NK-92 treated with Interleukin-12 subunit alpha and Interleukin-12 subunit beta, amount 100 ng/mL, for 24 hours (cell line): ENCODE data around the gene OTUB1.
A peak's percentile ranks its signal among the peaks of the same experiment; 100 is the strongest.
"Not testable (repeated sequence)": the region's sequence is repeated elsewhere in the genome, so short reads cannot be mapped to it uniquely, and the experiment has no call there.

Source experiments
- DNase-seq: peaks from one replicate; lab custom pipeline; 2025; lab: John Stamatoyannopoulos, UW

OTUB1 gene, protein sequence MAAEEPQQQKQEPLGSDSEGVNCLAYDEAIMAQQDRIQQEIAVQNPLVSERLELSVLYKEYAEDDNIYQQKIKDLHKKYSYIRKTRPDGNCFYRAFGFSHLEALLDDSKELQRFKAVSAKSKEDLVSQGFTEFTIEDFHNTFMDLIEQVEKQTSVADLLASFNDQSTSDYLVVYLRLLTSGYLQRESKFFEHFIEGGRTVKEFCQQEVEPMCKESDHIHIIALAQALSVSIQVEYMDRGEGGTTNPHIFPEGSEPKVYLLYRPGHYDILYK

DNA sequence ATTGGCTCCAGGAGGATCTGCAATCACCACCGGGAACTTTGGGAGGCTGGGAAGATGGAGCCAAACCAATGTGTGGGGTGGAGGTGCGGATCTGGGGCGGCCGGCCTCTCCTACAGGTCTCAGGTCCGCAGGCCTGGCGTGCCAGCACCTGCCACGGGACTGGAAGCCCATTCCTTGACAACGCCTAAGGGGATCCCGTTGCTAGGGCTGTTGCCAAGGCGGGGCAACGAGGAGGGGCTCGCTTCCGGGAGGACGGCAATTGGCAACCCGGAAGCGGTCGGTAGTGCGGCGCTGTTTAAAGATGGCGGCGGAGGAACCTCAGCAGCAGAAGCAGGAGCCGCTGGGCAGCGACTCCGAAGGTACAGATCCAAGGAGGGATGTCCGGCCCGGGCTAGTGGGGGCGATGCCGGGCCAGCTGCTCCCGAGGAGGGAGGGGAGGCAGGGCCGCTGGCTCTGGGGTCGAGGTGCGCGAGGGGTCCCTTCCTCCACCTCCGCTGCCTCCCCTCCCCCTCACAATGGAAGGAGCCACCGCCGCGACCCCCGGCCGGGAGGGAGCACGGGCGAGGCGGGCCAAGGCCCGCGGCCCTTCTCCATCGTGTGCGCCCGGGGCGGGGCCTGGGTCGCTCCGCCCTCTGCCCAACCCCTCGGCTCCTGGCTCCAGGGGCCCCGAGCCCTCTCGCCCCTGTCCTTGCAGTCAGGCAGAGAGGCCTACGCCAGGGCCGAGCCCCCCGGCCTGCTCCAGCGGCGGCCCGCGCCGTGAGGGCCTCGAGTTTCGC, at the start of gene OTUB1:
Gene OTUB1 (plus strand): TSS at position 283 of the 776 bp plus-strand sequence. CDS start 19 bp downstream, at position 302.
- DNase-seq = peak; percentile 82

DNA sequence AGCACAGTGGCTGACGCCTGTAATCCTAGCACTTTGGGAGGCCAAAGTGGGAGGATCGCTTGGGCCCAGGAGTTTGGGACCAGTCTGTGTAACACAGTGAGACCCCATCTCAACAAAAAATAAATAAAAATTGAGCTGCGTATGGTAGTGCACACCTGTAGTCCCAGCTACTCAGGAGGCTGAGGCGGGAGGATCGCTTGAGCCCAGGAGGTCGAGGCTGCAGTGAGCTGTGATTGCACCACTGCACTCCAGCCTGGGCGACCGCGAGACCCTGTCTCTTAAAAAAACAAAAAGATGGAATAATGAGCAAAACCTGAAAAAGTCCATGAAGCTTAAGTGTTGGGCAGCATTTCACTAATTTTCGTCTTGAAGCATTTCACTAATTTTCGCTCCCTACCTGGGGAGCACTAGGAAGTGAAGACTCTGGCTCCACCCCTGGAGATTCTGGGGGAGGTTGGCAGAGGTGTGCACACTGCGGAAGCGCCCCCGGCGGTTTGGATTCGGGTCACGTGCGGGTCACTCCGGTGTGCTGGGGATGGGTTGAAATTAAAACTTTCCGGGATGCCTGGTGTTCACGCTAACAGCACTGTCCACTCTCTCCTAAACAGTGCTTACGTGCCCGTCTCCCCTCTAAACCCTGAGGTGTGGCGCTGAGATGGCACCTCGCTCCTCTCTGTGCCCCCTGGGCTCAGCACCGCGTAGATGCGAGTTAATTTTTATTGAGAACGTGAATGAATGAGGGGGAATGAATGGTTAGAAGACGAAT, 48.3 kb upstream of the OTUB1 start:
- DNase-seq = peak; percentile 30

DNA sequence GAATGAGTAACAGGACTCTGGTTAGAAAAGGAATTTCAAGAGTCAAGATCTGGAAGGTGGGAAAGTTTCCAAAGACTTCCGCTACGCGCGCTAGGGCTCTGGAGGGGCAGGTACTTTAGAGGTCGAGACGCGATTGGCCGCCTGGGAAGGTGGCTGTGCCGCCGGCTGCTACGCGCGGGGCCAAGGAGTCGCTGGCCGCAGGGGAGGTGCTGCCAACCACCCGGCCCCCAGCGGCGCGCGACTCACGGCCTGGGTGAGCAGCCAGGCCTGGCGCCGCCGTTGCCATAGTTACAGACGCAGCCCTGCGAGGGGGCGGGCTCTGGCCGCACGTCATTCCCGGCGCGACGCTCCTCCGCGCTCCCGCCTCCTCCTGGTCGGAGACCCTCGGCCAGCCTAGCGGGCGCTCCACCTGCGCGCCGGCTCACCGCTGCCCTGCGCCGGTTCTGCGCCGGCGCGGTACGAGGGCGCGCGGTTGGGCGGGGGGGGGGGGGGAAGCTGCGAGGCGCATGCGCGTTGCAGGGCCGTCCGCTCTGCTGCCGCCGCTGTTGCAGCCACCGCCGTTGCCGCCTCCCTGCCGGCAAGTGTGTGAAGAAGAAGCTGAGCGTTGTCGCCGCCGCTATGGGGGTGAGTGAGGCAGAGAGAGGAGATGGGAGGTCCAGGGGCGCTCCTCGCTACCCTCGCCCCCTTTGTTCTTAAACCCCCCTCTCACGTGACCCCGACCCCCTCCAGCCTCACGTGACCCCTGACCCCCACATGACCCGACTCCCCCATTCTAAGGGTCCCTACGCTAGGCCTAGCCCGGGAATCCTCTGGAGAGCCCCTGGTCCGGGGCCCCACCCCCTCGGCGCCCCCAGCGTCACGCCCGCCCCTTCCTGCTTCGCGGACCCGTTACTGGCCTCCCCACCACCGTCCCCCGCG, 47.5 kb upstream of the OTUB1 start, which contains the start of gene NAA40:
Gene NAA40 (plus strand): TSS at position 524 of the 918 bp plus-strand sequence. CDS start 95 bp downstream, at position 619.
- peak; percentile 99 for DNase-seq

DNA sequence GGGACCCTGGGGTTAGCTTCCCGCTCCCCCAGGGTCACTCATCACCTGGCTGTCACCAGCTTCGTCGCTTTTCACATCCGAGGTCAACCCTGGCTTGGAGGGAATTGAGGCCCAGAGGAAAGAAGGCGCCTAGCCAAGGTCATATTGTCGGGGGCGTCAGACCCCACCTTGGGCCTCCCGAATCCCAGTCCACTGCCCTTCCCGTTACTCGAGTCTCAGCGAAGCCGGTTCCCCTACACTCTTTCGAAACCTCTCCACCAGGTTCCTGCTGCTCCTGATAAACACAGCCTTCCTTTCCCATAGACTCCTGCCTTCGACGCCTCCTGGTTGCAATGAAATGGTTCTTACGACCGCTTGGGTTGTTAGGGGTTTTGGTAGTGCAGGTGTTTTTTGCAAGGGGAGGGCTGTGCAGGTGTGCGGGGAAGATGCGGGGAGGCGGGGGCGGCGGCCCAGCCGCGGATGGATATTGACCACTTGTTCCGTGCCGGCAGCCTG, 46.8 kb upstream of the OTUB1 start:
- DNase-seq = no peak

DNA sequence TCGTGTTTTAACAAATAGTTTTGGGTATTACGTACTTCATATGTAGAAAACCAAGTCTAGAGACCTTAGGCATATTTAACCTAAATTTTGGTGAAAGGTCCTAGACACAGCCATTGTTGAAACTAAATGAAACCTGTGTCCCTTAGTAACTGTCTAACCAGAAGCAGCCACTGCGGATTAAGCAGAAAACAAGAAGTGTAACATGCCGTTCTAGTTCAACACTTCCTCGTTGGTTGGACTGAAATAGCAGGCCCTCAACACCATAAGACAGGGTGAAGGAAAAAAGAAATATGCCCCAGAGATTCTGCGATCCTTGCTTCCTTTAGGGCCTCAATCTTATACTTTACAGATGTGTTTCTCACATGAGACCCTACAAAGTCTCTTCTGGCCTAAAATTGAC, 45.5 kb upstream of the OTUB1 start:
- DNase-seq = no peak

DNA sequence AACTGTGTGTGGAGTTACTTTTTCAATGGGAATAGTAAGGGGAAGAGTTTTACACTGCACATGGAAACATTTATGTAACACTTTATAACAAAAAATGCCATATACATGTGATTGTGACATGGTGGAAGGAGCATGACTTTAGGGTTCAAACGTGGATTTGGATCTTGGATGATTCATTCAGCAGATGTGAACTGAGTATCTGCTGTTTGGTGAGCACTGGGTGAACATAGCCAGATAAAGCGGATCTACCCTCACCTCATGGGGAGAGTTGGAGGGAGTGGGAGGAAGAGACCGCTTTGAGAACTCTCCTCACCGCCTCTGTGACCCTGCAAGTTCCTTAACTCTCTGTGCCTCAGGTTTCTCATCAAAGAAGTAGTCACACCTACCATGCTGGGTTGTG, 44.3 kb upstream of the OTUB1 start:
- DNase-seq = no peak

DNA sequence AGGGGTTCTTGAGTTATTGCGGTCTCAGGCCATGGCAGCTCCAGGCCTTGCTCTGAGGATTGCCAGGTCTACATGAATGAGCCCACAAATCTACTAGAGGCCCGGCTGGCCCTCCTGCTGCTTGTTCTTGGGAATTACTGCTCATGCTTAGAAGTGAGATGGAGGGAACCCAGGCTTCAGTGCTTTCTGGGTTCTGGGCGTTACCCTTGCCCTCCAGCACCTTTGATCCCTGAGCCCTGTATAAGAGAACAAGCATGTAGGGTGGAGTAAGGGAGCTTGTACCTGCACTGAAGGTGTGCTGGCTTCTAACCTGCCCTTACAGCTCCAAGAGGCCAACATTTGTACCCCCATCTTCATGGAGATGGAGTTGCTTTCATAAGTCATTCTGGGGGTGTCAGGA, 43.4 kb upstream of the OTUB1 start:
- DNase-seq = no peak

DNA sequence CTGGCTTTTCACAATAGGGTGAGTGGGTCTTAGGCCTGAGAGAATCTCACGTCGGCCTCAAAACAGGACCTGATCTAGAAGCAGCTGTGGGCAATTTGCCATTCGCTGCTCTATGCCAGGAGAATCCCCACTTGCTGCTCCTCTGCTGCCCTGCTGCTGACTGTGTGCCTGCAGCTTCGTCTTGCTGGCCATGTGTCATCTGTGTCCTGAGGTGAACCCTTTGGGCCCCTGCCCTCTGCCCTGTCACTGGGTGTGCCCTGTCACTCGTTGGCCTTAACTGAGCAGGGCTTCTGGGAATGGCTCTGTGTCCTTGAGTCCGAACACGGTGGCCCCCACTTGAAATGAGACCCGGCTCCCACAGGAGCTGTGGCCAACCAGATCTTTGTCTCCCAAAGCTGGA, 41.3 kb upstream of the OTUB1 start:
- no peak for DNase-seq

DNA sequence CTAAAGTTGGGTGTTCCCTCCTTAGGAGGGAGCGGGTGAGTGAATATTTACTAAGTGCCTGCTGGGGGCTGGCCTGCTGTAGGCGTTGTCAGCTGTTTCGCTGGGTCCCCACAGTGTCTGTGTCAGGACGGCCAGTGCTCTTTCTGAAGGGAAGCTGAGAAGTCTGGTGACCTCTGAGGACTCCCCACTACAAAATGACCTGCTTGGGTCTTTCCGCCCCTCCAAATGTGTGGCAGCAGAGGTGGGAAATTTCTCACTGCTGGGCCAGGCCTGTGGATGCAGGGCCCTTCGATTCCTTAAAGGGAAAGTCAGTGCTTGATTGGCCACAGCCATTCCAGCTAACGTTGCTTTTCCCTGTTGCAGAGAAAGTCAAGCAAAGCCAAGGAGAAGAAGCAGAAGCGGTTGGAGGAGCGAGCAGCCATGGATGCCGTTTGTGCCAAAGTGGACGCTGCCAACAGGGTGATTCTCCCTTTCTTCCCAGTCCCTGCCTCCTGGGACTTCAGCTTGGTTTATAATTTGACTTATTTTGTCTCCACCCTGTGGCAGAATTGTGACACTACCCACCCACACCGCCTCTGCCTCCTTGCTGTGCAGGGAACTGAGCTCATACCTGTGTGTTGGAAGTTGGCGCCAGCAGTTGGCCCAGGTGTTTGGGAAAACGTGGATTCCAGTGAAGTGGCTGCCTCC, 40.6 kb upstream of the OTUB1 start:
- no peak for DNase-seq

DNA sequence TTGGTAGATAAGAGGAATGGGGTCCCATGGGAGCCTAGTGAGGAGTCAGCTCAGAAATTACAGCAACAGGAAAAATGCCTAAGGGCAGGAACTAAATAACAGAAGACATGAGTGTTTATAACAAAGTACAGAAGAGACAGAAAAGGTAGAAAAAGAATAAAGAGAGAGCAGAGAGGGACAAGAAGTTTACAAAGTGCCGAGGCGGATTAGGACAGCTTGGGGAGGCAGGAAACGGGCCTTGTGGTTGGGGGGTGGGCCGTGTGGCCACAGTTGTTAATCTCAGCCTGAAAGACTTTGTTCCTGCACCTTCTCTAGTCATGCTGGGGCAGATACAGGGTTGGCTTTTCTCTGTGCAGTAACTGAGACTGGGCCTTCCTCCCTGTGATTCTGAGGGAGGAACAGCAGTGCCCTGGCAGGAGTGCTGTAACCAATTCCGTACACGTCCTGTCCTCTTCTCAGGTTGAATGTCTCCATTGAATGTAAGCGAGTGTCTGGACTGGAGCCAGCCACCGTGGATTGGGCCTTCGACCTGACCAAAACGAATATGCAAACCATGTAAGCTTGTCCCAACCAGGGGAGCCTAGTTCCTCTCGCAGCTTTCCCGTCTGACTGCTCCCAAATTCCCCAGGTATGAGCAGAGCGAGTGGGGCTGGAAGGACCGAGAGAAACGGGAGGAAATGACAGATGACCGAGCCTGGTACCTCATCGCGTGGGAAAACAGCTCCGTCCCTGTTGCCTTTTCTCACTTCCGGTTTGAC, 34.3 kb upstream of the OTUB1 start:
- DNase-seq = peak; percentile 61

DNA sequence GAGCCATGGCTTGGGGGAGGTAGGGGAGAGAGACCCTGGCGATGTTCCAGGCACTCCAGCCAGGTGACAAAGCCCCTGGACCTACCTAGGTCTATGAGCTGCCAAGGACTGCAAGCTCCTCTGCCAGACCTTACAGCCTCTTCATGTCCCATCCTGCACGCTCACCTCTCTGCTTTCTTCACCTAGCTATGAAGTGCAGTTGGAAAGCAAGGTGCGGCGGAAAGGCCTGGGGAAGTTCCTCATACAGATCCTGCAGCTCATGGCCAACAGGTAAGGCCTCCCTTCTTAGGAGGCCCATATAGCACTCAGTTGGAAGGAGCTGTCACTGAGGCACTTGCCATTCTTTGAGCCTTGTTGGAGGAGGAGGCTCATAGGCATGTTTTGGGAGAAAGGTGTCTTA, 33.7 kb upstream of the OTUB1 start:
- no peak for DNase-seq

DNA sequence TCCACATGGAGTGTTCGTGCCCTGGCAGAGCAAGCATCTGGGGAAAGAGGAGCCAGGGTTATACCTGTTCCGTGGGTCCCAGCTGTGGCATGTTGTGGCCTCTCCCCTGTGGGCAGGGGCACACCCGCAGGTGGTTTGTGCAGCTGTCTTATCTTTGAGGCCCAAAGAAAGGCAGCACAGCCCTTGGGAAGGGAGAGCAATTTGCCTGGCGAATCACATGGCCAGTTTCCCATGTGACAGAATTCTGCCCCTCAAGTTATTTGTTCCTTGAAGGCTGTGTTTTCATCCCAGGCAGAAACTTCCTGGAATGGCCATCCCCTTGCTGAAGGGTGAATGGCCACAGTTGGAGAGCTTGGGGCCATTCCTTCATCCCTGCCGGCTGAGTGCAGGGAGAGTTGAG, 28.2 kb upstream of the OTUB1 start:
- DNase-seq = no peak

DNA sequence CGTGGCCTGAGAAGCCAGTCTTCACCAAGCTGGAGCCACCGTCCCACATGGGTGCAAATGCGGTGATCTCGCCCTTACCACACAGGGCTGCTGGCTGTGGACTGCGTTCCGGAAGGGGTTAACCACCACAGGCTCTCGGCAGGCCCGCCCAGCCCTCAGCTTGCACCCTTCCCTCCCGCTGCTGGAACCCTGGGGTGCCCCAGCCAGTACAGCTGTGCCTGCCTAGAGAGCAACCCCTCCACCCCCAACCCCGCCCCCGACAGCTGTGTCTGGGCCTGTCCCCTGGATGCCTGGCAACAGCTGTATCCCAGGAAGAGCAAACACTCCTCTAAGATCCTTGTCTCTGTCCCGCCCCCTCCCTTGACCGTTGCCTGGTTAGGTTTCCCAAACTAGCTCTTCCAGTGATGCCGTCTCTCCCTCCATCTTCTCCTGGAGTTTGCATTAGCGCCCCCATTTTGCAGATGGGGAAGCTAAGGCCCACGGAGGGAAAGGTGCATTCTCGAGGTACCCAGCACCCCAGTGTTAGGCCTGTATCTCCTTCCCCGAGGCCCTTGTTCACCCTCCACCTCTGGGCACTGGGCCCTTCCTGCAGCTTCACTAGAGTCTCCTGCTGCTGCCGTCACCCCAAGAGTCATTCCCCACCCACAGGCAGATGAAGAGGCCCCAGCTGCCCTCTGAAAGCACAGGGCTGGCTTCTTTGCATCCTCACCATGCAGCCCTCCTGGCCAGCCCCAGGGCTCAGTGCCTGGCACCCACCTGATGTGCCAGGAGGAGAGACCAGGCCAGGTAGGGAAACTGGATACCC, 24.4 kb upstream of the OTUB1 start:
- DNase-seq = peak; percentile 76

DNA sequence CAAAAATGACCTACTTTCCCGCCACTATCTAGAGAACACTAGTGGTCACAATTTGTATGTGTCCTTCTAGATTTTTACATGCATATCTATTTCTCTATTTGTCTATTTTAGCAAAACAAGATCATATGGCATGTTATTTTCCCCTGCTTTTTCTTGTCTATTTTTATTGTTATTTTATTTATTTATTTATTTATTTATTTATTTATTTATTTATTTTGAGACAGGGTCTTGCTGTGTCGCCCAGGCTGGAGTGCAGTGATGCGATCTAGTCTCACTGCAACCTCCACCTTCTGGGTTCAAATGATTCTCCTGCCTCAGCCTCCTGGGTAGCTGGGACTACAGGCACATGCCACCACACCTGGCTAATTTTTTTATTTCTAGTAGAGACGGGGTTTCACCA, 22.3 kb upstream of the OTUB1 start:
- DNase-seq = not testable (repeated sequence)

DNA sequence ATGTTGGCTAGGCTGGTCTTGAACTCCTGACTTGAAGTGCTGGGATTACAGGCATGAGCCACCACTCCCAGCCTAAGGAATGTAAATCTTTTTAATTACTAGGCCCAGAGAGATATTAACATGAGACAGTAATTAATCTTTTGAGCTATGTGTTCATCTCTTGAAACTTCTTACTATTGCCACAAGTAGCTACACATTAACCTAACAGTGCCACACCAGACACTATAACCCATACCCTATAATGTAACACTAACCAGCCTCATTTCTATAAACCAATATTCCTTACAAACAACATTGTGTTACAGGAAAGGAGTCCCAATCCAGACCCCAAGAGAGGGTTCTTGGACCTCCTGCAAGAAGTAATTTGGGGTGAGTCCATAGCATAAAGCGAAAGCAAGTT, 19.8 kb upstream of the OTUB1 start:
- DNase-seq = no peak

DNA sequence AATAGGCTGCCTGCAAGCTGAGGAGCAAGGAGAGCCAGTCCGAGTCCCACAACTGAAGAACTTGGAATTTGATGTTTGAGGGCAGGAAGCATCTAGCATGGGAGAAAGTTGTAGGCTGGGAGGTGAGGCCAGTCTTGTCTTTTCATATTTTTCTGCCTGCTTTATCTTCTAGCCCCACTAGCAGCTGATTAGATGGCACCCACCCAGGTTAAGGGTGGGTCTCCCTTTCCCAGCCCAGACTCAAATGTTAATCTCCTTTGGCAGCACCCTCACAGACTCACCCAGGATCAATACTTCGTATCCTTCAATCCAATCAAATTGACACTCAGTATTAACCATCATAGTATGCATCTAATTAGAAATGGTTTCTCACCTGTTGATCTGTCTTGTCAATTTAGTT, 16.8 kb upstream of the OTUB1 start:
- DNase-seq = no peak

DNA sequence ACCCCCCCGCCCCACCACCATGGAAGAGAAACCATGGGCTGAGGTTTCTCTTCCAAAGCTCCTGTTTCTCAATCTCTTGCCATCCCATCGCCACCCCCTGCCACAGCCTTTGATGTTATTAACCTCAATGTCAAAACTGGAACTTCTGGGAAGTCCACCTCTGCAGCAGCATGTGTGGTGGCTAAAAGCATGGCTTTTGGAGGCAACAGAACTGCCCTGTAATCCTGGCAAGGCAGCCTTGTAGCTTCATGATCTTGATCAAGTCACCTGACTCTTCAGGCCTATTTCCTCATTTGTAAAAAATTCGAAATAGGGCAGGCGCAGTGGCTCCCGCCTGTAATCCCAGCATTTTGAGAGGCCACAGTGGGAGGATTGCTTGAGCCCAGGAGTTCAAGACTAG, 15.3 kb upstream of the OTUB1 start:
- no peak for DNase-seq

DNA sequence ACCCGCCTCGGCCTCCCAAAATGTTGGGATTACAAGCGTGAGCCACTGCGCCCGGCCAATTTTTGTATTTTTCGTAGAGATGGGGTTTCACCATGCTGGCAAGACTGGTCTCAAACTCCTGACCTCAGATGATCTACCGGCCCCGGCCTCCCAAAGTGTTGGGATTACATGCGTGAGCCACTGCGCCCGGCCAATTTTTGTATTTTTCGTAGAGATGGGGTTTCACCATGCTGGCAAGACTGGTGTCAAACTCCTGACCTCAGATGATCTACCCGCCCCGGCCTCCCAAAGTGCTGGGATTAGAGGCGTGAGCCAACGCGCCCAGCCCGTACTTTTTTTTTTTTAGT, 12.4 kb upstream of the OTUB1 start:
- not testable (repeated sequence) for DNase-seq
